CD4-positive, alpha-beta T cell (primary cell): ENCODE data around the gene C1orf87. TPM values are rescaled to one million over a fixed set of nuclear protein-coding genes. Genes with fewer than 3 reads are reported as not detected.

Experiments
- ATAC-seq: fragments of 200-7000 bp; cut with Tn5 transposase; one replicate; pipeline ENCODE4 v1.10.0; 2022; ENCODE audit warnings: mild to moderate bottlenecking; ENCODE audit not compliant: poor library complexity
- CTCF ChIA-PET: fragments of 350-600 bp; sonication (Branson Sonifier 250); formaldehyde crosslinking; loops from one replicate; lab custom pipeline; 2021; ENCODE audit warnings: antibody characterized with exemption, inconsistent platforms; lab: Charles Lee
- POLR2A ChIA-PET: fragments of 350-600 bp; sonication (Branson Sonifier 250); formaldehyde crosslinking; loops from one replicate; lab custom pipeline; 2021; ENCODE audit warnings: antibody characterized with exemption, inconsistent platforms; lab: Charles Lee
- DNase-seq, 14 experiments: peaks; one replicate each; pipeline ENCODE4 v3.0.0-alpha.2; 2013 to 2020; ENCODE audit warnings: mixed read lengths in 2 of 14
- H3K27ac ChIP-seq, 2 donors: one replicate each; pipeline versions ENCODE4 v1.5.1 to v1.7.0; 2013; ENCODE audit warnings: low read length in 2 of 2, low read depth in 1 of 2, mild to moderate bottlenecking in 1 of 2
- H3K27me3 ChIP-seq, 2 experiments: 1 replicate in 1 of 2; 2 replicates in 1 of 2; pipeline versions ENCODE4 v1.6.1 to v1.7.0; 2013; ENCODE audit warnings: low read length in 2 of 2, control low read depth in 1 of 2, mild to moderate bottlenecking in 1 of 2, moderate library complexity in 1 of 2; ENCODE audit not compliant: insufficient read depth in 2 of 2, control insufficient read depth in 1 of 2
- H3K36me3 ChIP-seq: one replicate; pipeline ENCODE4 v1.6.1; 2013; ENCODE audit warnings: low read length, control low read depth; ENCODE audit not compliant: insufficient read depth
- H3K4me1 ChIP-seq: one replicate; pipeline ENCODE4 v1.6.1; 2013; ENCODE audit warnings: low read length, control low read depth; ENCODE audit not compliant: insufficient read depth
- H3K4me3 ChIP-seq: one replicate; pipeline ENCODE4 v1.5.1; 2013; ENCODE audit warnings: mild to moderate bottlenecking, low read length, moderate library complexity
- H3K9me3 ChIP-seq, 2 experiments: 1 replicate in 1 of 2; 2 replicates in 1 of 2; pipeline versions ENCODE4 v1.6.1 to v1.7.0; 2013; ENCODE audit warnings: low read length in 2 of 2, mild to moderate bottlenecking in 2 of 2, control low read depth in 1 of 2, moderate library complexity in 1 of 2; ENCODE audit not compliant: control insufficient read depth in 1 of 2, insufficient read depth in 1 of 2
- H3K27ac Mint-ChIP-seq: one replicate; pipeline ENCODE4 v1.8.0; 2020; ENCODE audit warnings: mixed read lengths
- H3K27me3 Mint-ChIP-seq: one replicate; pipeline ENCODE4 v1.8.0; 2021; ENCODE audit warnings: mixed read lengths
- H3K36me3 Mint-ChIP-seq: one replicate; pipeline ENCODE4 v1.8.0; 2021; ENCODE audit warnings: low read depth, mixed read lengths
- H3K4me1 Mint-ChIP-seq: one replicate; pipeline ENCODE4 v1.8.0; 2021; ENCODE audit warnings: low read depth, mixed read lengths
- H3K4me3 Mint-ChIP-seq: one replicate; pipeline ENCODE4 v1.8.0; 2020; ENCODE audit warnings: mild to moderate bottlenecking, mixed read lengths
- H3K9me3 Mint-ChIP-seq: one replicate; pipeline ENCODE4 v1.8.0; 2020; ENCODE audit warnings: mixed read lengths
- CTCF ChIP-seq: fragments of 200-600 bp; IDR thresholded peaks from one replicate; pipeline ENCODE4 v1.8.0; 2022; ENCODE audit warnings: antibody characterized with exemption, mild to moderate bottlenecking
- intact Hi-C, 2 experiments: fragments of 100-400 bp; cut with DNase I in 1 of 2; cut with micrococcal nuclease in 1 of 2; formaldehyde crosslinking; loops; one replicate each; pipeline versions ENCODE4 v1.15.1 to v1.9.0; 2023 to 2025; cut with DNase I, micrococcal nuclease
- total RNA-seq, 174 experiments: library from RNA in 2 of 174; stranded (reverse) in 2 of 174; gene quantifications; one replicate each; pipeline ENCODE4 v1.2.3 and lab custom pipeline; 2021 to 2026

The C1orf87 gene
- total RNA-seq, 2 experiments from 2014 or later = not detected

GRCh38 chr1:59992040-59992820 is 81.3 kb downstream of the C1orf87 start:
- H3K36me3 ChIP-seq = no peaks in the 10 kb centered on the region
- Mint-ChIP-seq H3K9me3 (no peaks in the 10 kb centered on the region), H3K4me1 (no peaks in the 10 kb centered on the region), H3K36me3 (no peaks in the 10 kb centered on the region), H3K27me3 (peaks cover 16% of the 10 kb centered on the region), H3K4me3 (no peak overlapping the region), H3K27ac (no peak overlapping the region)
- no peak for TF ChIP-seq CTCF
- no peak overlapping the region for H3K4me3 ChIP-seq
- CTCF ChIA-PET = no interaction called here
- no peak overlapping the region for H3K27ac ChIP-seq
- H3K4me1 ChIP-seq = no peaks in the 10 kb centered on the region
- DNase-seq = no peak
- intact Hi-C loops = no loop called here
- no peak for ATAC-seq
- POLR2A ChIA-PET = no interaction called here
- H3K27me3 ChIP-seq = peaks cover 0 to 3% of the 10 kb centered on the region in 2 experiments
- H3K9me3 ChIP-seq = no peaks in the 10 kb centered on the region

- Histone ChIP-seq H3K4me1 (no peaks in the 10 kb centered on the region), H3K27ac (no peak overlapping the region), H3K36me3 (no peaks in the 10 kb centered on the region), H3K4me3 (no peak overlapping the region), H3K27me3 (peaks cover 2% of the 10 kb centered on the region in 2 experiments), H3K9me3 (peaks cover 0 to 4% of the 10 kb centered on the region in 2 experiments)
- TF ChIP-seq CTCF = no peak
- Mint-ChIP-seq H3K4me3 (no peak overlapping the region), H3K36me3 (no peaks in the 10 kb centered on the region), H3K9me3 (no peaks in the 10 kb centered on the region), H3K4me1 (no peaks in the 10 kb centered on the region), H3K27me3 (peaks cover 9% of the 10 kb centered on the region), H3K27ac (no peak overlapping the region)
- no peak for ATAC-seq
- ChIA-PET CTCF (no interaction called here), POLR2A (no interaction called here)
- intact Hi-C loops = no loop called here
- no peak for DNase-seq
Measured at GRCh38 chr1:59990470-59990869, 83.1 kb downstream of the C1orf87 start.

GRCh38 chr1:59986516-59987310 is 86.9 kb downstream of the C1orf87 start:
- Mint-ChIP-seq H3K4me3 (no peak overlapping the region), H3K4me1 (no peaks in the 10 kb centered on the region), H3K36me3 (no peaks in the 10 kb centered on the region), H3K27me3 (no peaks in the 10 kb centered on the region), H3K9me3 (no peaks in the 10 kb centered on the region), H3K27ac (no peak overlapping the region)
- DNase-seq = no peak
- no peak for ATAC-seq
- ChIA-PET POLR2A (no interaction called here), CTCF (no interaction called here)
- no peaks in the 10 kb centered on the region for H3K4me1 ChIP-seq
- no peak for TF ChIP-seq CTCF
- intact Hi-C loops = no loop called here
- peaks cover 0 to 2% of the 10 kb centered on the region in 2 experiments for H3K27me3 ChIP-seq
- H3K9me3 ChIP-seq = peaks cover 0 to 4% of the 10 kb centered on the region in 2 experiments
- H3K4me3 ChIP-seq = no peak overlapping the region
- H3K27ac ChIP-seq = no peak overlapping the region
- H3K36me3 ChIP-seq = no peaks in the 10 kb centered on the region
